ENCODE results near the gene IL36B.

The IL36B gene

DNA sequence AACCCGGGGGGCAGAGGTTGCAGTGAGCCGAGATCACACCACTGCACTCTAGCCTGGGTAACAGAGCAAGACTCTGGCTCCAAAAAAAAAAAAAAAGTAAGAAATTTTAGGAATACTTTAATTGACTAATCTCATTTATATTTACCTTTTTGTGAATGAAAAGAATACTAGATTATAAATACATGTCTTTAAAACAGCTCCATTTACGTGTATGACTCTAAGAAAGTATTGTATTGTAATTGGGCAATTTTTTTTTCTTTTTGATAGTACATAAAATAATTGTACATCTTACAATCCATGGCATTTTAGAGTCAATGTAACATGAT is 39.4 kb downstream of the IL36B start:
- WGBS, 2 experiments: 91 to 94% methylated on average over 2 of the region's 3 CpGs
- no peak overlapping the region for H3K27ac ChIP-seq (ENCODE audit: insufficient read depth, low read depth, low read length, poor library complexity, severe bottlenecking)
- no peaks in the 10 kb centered on the region for H3K9me3 ChIP-seq (ENCODE audit: control insufficient read depth, low read length)
- no peaks in the 10 kb centered on the region for H3K4me1 ChIP-seq (ENCODE audit: control insufficient read depth, insufficient read depth, low read length)
- H3K36me3 ChIP-seq (ENCODE audit: control insufficient read depth, insufficient read depth, low read length): no peaks in the 10 kb centered on the region
- no peaks in the 10 kb centered on the region for H3K27me3 ChIP-seq (ENCODE audit: control insufficient read depth, insufficient read depth, low read length, poor library complexity, severe bottlenecking)
- no peak overlapping the region for H3K4me3 ChIP-seq (ENCODE audit: insufficient read depth, low read depth, low read length)

DNA sequence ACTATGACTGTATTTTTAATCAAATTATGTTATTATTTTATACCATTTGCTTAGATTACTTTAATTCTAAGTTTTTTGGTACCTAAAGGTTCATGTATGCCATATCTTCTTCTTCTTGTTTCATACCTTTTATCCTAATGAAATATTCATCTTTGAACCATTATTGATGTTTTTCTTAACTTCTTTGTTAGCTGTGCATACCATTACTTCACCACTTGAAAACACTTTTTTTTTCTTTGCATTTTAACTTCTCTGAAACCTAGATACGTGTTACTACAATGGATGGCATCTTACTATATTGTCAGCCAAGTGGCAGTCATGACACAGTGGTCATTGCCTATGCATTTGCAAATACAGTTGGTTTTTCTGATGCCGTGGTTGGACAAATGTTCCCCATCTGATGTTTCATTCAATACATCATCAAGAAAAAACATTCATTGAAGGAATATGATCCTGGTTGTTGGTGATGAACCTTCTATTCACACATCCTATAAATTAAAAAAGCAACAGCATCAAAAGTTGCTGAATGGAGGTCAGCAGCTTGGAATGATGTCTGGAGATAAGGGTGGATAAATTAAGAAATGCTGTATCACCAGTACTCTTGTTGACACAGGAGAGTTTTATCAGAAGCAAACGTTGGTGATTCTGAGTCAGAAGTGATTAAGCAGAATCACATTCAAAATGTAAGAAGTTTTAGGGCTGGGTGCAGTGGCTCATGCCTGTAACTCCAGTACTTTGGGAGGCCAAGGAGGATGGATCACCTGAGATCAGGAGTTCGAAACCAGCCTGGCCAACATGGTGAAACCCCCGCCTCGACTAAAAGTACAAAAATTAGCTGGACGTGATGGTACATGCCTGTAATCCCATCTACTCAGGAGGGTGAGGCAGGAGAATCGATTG is 40.0 kb downstream of the IL36B start:
- Histone ChIP-seq H3K27ac (ENCODE audit: insufficient read depth, low read depth, low read length, poor library complexity, severe bottlenecking) (no peak overlapping the region), H3K36me3 (ENCODE audit: control insufficient read depth, insufficient read depth, low read length) (no peaks in the 10 kb centered on the region), H3K27me3 (ENCODE audit: control insufficient read depth, insufficient read depth, low read length, poor library complexity, severe bottlenecking) (no peaks in the 10 kb centered on the region), H3K4me3 (ENCODE audit: insufficient read depth, low read depth, low read length) (no peak overlapping the region), H3K9me3 (ENCODE audit: control insufficient read depth, low read length) (no peaks in the 10 kb centered on the region), H3K4me1 (ENCODE audit: control insufficient read depth, insufficient read depth, low read length) (no peaks in the 10 kb centered on the region)
- 83% methylated on average over 7 to 8 of the region's 8 CpGs for WGBS, 2 experiments

GRCh38 chr2:113011108-113011507 is 41.6 kb downstream of the IL36B start:
- H3K36me3 ChIP-seq (ENCODE audit: control insufficient read depth, insufficient read depth, low read length): no peaks in the 10 kb centered on the region
- WGBS, 2 experiments: 88 to 100% methylated on average over 1 of the region's 1 CpG
- H3K4me3 ChIP-seq (ENCODE audit: insufficient read depth, low read depth, low read length): no peak overlapping the region
- H3K27ac ChIP-seq (ENCODE audit: insufficient read depth, low read depth, low read length, poor library complexity, severe bottlenecking): no peak overlapping the region
- H3K27me3 ChIP-seq (ENCODE audit: control insufficient read depth, insufficient read depth, low read length, poor library complexity, severe bottlenecking): no peaks in the 10 kb centered on the region
- no peaks in the 10 kb centered on the region for H3K9me3 ChIP-seq (ENCODE audit: control insufficient read depth, low read length)
- H3K4me1 ChIP-seq (ENCODE audit: control insufficient read depth, insufficient read depth, low read length): no peaks in the 10 kb centered on the region

GRCh38 chr2:113010088-113010487 is 42.6 kb downstream of the IL36B start:
- no peak overlapping the region for H3K27ac ChIP-seq (ENCODE audit: insufficient read depth, low read depth, low read length, poor library complexity, severe bottlenecking)
- no peak overlapping the region for H3K4me3 ChIP-seq (ENCODE audit: insufficient read depth, low read depth, low read length)
- 60 to 67% methylated on average over 2 of the region's 2 CpGs for WGBS, 2 experiments
- no peaks in the 10 kb centered on the region for H3K27me3 ChIP-seq (ENCODE audit: control insufficient read depth, insufficient read depth, low read length, poor library complexity, severe bottlenecking)
- no peaks in the 10 kb centered on the region for H3K36me3 ChIP-seq (ENCODE audit: control insufficient read depth, insufficient read depth, low read length)
- H3K9me3 ChIP-seq (ENCODE audit: control insufficient read depth, low read length): no peaks in the 10 kb centered on the region
- H3K4me1 ChIP-seq (ENCODE audit: control insufficient read depth, insufficient read depth, low read length): no peaks in the 10 kb centered on the region

GRCh38 chr2:113009622-113010021 is 43.0 kb downstream of the IL36B start:
- WGBS, 2 experiments: 83 to 90% methylated on average over 1 of the region's 1 CpG
- H3K27ac ChIP-seq (ENCODE audit: insufficient read depth, low read depth, low read length, poor library complexity, severe bottlenecking): no peak overlapping the region
- H3K4me3 ChIP-seq (ENCODE audit: insufficient read depth, low read depth, low read length): no peak overlapping the region
- H3K9me3 ChIP-seq (ENCODE audit: control insufficient read depth, low read length): no peaks in the 10 kb centered on the region
- H3K36me3 ChIP-seq (ENCODE audit: control insufficient read depth, insufficient read depth, low read length): no peaks in the 10 kb centered on the region
- H3K27me3 ChIP-seq (ENCODE audit: control insufficient read depth, insufficient read depth, low read length, poor library complexity, severe bottlenecking): no peaks in the 10 kb centered on the region
- H3K4me1 ChIP-seq (ENCODE audit: control insufficient read depth, insufficient read depth, low read length): no peaks in the 10 kb centered on the region

DNA sequence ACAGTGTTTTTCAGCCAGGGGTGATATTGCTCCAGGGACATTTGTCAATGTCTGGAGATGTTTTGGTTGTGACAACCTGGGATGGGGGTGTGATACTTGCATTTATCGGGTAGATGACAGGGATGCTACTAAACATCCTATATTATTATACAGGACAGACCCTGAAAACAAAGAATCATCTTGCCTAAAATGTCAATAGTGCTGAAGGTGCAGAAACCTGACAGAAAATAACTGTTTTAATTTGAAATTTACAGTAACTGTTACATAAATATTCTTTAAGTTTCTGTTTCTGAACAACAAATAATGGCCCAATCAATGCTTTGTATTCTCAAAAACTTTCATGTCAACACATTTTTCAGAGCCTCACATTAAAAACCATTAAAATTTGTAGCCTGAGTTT is 45.4 kb downstream of the IL36B start:
- Histone ChIP-seq H3K4me1 (ENCODE audit: control insufficient read depth, insufficient read depth, low read length) (no peaks in the 10 kb centered on the region), H3K36me3 (ENCODE audit: control insufficient read depth, insufficient read depth, low read length) (no peaks in the 10 kb centered on the region), H3K27me3 (ENCODE audit: control insufficient read depth, insufficient read depth, low read length, poor library complexity, severe bottlenecking) (no peaks in the 10 kb centered on the region), H3K4me3 (ENCODE audit: insufficient read depth, low read depth, low read length) (no peak overlapping the region), H3K27ac (ENCODE audit: insufficient read depth, low read depth, low read length, poor library complexity, severe bottlenecking) (no peak overlapping the region), H3K9me3 (ENCODE audit: control insufficient read depth, low read length) (no peaks in the 10 kb centered on the region)
- no CpG with 5 or more reads among the region's 1 CpG for WGBS, 2 experiments

DNA sequence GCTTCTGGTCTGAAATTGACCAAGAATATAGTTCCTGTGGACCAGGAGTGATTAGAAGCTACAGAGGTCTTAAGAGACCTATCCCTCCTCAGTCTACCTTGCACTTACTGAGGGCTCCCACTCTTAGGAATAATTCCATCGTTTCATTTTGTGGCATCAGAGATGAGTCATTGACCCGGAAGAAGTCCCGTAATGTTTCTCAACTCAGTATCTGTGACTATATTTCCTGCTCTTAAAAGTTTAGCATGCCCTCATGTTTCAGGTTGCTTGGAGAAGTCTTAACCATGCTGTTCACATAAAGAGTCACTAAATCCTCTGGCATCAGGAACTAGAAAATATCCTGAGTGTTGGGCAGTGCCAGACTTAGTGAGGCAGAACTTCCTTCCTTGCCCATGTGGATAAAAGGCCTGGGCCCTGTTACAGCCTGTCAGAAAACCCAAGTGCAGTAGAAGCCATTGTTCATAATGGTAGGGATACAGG is 47.6 kb downstream of the IL36B start, which contains the start of gene IL36A:
Gene IL36A, plus strand, starts transcription at position 430 of the 480 bp plus-strand sequence. CDS start 413 bp downstream, outside the sequence.
- no peak within 1 kb of the TSS for H3K27ac ChIP-seq (ENCODE audit: insufficient read depth, low read depth, low read length, poor library complexity, severe bottlenecking)
- no peaks in the 10 kb centered on the region for H3K9me3 ChIP-seq (ENCODE audit: control insufficient read depth, low read length)
- no peak within 1 kb of the TSS for H3K4me3 ChIP-seq (ENCODE audit: insufficient read depth, low read depth, low read length)
- H3K27me3 ChIP-seq (ENCODE audit: control insufficient read depth, insufficient read depth, low read length, poor library complexity, severe bottlenecking): no peaks in the 10 kb centered on the region
- no peaks in the 10 kb centered on the region for H3K36me3 ChIP-seq (ENCODE audit: control insufficient read depth, insufficient read depth, low read length)
- WGBS, 2 experiments: 92% methylated on average over 3 of the region's 3 CpGs
- no peaks in the 10 kb centered on the region for H3K4me1 ChIP-seq (ENCODE audit: control insufficient read depth, insufficient read depth, low read length)

- 78 to 86% methylated on average over 2 of the region's 2 CpGs for WGBS, 2 experiments
- H3K27me3 ChIP-seq (ENCODE audit: control insufficient read depth, insufficient read depth, low read length, poor library complexity, severe bottlenecking): no peaks in the 10 kb centered on the region
- H3K36me3 ChIP-seq (ENCODE audit: control insufficient read depth, insufficient read depth, low read length): no peaks in the 10 kb centered on the region
These were observed 50.0 kb downstream of the IL36B start for GRCh38 chr2:113002677-113003076.

DNA sequence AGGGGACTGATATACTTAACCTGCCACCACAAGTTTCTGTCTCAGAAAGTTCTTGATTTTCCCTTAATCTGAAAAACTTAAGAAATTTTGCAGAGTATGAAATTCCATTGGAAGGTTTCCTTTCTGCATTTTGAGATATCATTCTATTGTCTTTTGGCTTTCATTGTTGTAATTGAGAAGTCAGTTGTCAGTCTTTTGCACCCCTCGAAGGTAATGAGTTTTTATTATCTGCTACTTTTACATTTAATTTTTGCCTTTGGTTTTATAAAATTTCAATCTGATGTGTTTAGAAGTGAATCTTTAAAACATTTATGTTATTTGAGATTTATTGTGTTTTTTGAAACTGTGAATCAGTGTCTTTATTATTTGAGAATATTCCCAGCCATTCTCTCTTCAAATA is 52.2 kb downstream of the IL36B start:
- 100% methylated on average over 1 of the region's 1 CpG; no CpG with 5 or more reads in 1 of the 2 experiments for WGBS, 2 experiments

More at GRCh38 chr2:113002677-113003076, 50.0 kb downstream of the IL36B start:
- Histone ChIP-seq H3K4me1 (ENCODE audit: control insufficient read depth, insufficient read depth, low read length) (no peaks in the 10 kb centered on the region), H3K9me3 (ENCODE audit: control insufficient read depth, low read length) (no peaks in the 10 kb centered on the region), H3K4me3 (ENCODE audit: insufficient read depth, low read depth, low read length) (no peak overlapping the region), H3K27ac (ENCODE audit: insufficient read depth, low read depth, low read length, poor library complexity, severe bottlenecking) (no peak overlapping the region)

DNA sequence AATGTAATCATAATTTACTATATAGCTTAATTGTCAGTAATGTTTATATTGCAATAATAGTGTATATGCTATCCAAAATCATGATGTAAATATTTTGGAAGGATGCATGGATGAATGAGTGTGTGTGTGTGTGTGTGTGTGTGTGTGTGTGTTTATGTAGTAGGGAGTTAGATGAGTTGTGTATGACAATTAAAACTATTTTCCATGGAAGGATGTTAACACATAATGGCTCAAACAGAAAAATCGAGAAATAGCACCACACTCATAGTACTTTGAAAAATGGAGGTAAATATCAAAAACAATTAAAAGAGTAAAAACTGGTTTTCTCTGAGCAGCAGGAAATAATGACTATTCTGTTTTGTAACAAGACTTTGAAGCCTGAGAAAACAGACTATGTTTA is 55.5 kb downstream of the IL36B start:
- H3K36me3 ChIP-seq (ENCODE audit: control insufficient read depth, insufficient read depth, low read length): no peaks in the 10 kb centered on the region
- no peaks in the 10 kb centered on the region for H3K9me3 ChIP-seq (ENCODE audit: control insufficient read depth, low read length)
- H3K27ac ChIP-seq (ENCODE audit: insufficient read depth, low read depth, low read length, poor library complexity, severe bottlenecking): no peak overlapping the region
- no peaks in the 10 kb centered on the region for H3K27me3 ChIP-seq (ENCODE audit: control insufficient read depth, insufficient read depth, low read length, poor library complexity, severe bottlenecking)
- WGBS, 2 experiments: 100% methylated on average over 1 of the region's 1 CpG; no CpG with 5 or more reads in 1 of the 2 experiments
- H3K4me3 ChIP-seq (ENCODE audit: insufficient read depth, low read depth, low read length): no peak overlapping the region
- no peaks in the 10 kb centered on the region for H3K4me1 ChIP-seq (ENCODE audit: control insufficient read depth, insufficient read depth, low read length)

More for the DNA sequence above, 52.2 kb downstream of the IL36B start:
- Histone ChIP-seq H3K9me3 (ENCODE audit: control insufficient read depth, low read length) (no peaks in the 10 kb centered on the region), H3K4me1 (ENCODE audit: control insufficient read depth, insufficient read depth, low read length) (no peaks in the 10 kb centered on the region), H3K4me3 (ENCODE audit: insufficient read depth, low read depth, low read length) (no peak overlapping the region), H3K36me3 (ENCODE audit: control insufficient read depth, insufficient read depth, low read length) (no peaks in the 10 kb centered on the region), H3K27me3 (ENCODE audit: control insufficient read depth, insufficient read depth, low read length, poor library complexity, severe bottlenecking) (no peaks in the 10 kb centered on the region), H3K27ac (ENCODE audit: insufficient read depth, low read depth, low read length, poor library complexity, severe bottlenecking) (no peak overlapping the region)
